Measurements from ENCODE around the gene SNAPC4. TPM values are rescaled to one million over a fixed set of nuclear protein-coding genes. Genes with fewer than 3 reads are reported as not detected.
"Not testable (repeated sequence)": the region's sequence is repeated elsewhere in the genome, so short reads cannot be mapped to it uniquely, and the experiment has no call there.

Gene SNAPC4
- total RNA-seq, 1 donor from 2014 or later, result 9.4 TPM

GRCh38 chr9:136431782-136432350, 31.9 kb upstream of the SNAPC4 start:
- Histone ChIP-seq H3K4me1 (no peaks in the 10 kb centered on the region), H3K27me3 (no peaks in the 10 kb centered on the region), H3K9me3 (no peaks in the 10 kb centered on the region), H3K4me3 (no peak overlapping the region), H3K27ac (no peak overlapping the region), H3K36me3 (peaks cover 24 to 37% of the 10 kb centered on the region in 2 donors)
- intact Hi-C loops (cut with DNase I), result no loop called here
- TF ChIP-seq, protein P1, sequence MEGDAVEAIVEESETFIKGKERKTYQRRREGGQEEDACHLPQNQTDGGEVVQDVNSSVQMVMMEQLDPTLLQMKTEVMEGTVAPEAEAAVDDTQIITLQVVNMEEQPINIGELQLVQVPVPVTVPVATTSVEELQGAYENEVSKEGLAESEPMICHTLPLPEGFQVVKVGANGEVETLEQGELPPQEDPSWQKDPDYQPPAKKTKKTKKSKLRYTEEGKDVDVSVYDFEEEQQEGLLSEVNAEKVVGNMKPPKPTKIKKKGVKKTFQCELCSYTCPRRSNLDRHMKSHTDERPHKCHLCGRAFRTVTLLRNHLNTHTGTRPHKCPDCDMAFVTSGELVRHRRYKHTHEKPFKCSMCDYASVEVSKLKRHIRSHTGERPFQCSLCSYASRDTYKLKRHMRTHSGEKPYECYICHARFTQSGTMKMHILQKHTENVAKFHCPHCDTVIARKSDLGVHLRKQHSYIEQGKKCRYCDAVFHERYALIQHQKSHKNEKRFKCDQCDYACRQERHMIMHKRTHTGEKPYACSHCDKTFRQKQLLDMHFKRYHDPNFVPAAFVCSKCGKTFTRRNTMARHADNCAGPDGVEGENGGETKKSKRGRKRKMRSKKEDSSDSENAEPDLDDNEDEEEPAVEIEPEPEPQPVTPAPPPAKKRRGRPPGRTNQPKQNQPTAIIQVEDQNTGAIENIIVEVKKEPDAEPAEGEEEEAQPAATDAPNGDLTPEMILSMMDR (IDR thresholded peaks at IDR 0.05), result no peak
- DNase-seq (ENCODE audit: low spot score in 2 of 2), result no peak

DNA sequence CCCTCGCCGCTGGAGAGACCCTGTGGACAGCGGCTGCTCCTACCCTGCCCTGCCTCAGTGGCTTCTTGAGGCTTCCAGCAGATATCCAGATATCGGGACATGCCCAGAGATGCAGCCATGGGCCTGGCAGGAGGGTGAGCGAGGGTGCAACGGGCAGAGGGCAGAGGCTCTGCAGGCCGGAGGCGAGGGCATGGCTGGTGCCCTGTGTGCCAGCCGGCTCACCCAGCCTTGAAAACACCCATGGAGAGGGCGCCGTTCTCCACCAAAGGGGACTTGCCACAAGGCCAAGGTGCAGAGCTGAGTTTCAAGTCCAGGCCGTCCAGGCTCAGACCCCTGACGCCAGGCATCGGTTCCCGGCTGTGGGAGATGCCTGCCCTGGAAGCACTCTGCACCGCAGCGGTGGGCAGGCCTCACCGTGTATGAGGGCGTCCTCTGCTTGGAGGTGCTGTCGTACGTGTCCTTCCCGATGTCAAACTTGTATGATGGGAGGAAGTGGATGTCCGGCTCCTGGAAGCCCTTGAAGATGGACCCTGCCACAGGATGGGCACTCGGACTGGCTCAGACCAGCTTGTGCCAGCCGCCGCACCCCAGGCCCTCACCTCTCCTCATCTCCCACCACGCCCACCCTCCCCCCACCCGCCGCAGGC, 30.7 kb upstream of the SNAPC4 start:
- intact Hi-C loops (cut with DNase I), result no loop called here
- no peaks in the 10 kb centered on the region for H3K4me1 ChIP-seq
- H3K27me3 ChIP-seq, result no peaks in the 10 kb centered on the region
- no peak overlapping the region for H3K27ac ChIP-seq
- H3K9me3 ChIP-seq, result no peaks in the 10 kb centered on the region
- no peak overlapping the region for H3K4me3 ChIP-seq
- DNase-seq (ENCODE audit: low spot score in 2 of 2), result no peak
- TF ChIP-seq, protein P1 (IDR thresholded peaks at IDR 0.05), result no peak
- peaks cover 24 to 37% of the 10 kb centered on the region in 2 donors for H3K36me3 ChIP-seq

DNA sequence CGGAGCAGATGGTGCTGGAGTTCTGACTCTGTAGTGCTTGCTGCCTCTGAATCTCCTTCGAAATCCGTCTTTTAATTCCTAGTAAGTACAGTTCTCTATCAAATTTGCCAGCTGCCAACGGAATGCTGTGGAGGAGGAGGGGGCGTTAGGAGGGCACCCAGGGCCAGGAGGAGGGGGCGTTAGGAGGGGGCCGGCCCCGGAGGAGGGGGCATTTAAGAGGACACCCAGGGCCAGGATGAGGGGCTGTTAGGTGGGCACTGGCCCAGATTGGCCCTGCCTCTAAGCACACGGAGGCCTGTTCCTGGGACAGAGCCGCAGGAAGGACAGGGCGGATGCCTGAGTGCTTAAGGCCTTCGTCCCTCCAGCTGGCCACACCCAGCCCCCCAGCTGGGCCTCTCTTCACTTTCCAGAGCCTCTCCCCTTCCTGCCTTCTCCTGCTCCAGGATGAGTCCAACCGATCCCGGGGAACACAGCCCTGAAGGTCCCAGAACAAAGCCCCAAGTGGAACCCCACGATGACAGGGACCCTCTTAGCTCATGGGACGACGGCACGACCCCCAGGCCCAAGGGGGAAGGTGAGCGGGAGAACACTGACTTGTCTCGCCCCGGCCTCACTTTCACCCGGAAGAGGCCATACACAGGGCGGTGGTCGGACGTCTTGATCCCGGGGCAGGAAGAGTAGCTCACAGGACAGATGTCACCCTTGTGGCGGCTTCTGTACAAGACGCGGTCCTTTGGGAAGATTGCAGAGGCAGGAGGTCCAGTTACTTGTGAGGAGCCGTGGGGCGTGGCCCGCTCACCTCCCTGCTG, 29.9 kb upstream of the SNAPC4 start:
- Histone ChIP-seq H3K27ac (no peak overlapping the region), H3K36me3 (peaks cover 24 to 33% of the 10 kb centered on the region in 2 donors), H3K27me3 (no peaks in the 10 kb centered on the region), H3K9me3 (no peaks in the 10 kb centered on the region), H3K4me3 (no peak overlapping the region), H3K4me1 (no peaks in the 10 kb centered on the region)
- intact Hi-C loops (cut with DNase I), result no loop called here
- TF ChIP-seq, protein P1 (IDR thresholded peaks at IDR 0.05), result no peak
- DNase-seq (ENCODE audit: low spot score in 2 of 2), result no peak

- no peaks in the 10 kb centered on the region for H3K9me3 ChIP-seq
- TF ChIP-seq, protein P1 (IDR thresholded peaks at IDR 0.05), result no peak
- no peak overlapping the region for H3K27ac ChIP-seq
- H3K27me3 ChIP-seq, result no peaks in the 10 kb centered on the region
- H3K36me3 ChIP-seq, result peaks cover 31 to 37% of the 10 kb centered on the region in 2 donors
- H3K4me3 ChIP-seq, result no peak overlapping the region
- H3K4me1 ChIP-seq, result no peaks in the 10 kb centered on the region
- DNase-seq (ENCODE audit: low spot score in 2 of 2), result no peak
- intact Hi-C loops (cut with DNase I), result no loop called here
These were observed 29.2 kb upstream of the SNAPC4 start for GRCh38 chr9:136429075-136429628.

GRCh38 chr9:136426787-136427186, 26.8 kb upstream of the SNAPC4 start:
- Histone ChIP-seq H3K4me1 (no peaks in the 10 kb centered on the region), H3K36me3 (peaks cover 49 to 51% of the 10 kb centered on the region in 2 donors), H3K27me3 (no peaks in the 10 kb centered on the region), H3K4me3 (no peak overlapping the region), H3K27ac (no peak overlapping the region), H3K9me3 (no peaks in the 10 kb centered on the region)
- TF ChIP-seq, protein P1 (IDR thresholded peaks at IDR 0.05), result no peak
- intact Hi-C loops (cut with DNase I), result no loop called here
- DNase-seq (ENCODE audit: low spot score in 2 of 2), result no peak

DNA sequence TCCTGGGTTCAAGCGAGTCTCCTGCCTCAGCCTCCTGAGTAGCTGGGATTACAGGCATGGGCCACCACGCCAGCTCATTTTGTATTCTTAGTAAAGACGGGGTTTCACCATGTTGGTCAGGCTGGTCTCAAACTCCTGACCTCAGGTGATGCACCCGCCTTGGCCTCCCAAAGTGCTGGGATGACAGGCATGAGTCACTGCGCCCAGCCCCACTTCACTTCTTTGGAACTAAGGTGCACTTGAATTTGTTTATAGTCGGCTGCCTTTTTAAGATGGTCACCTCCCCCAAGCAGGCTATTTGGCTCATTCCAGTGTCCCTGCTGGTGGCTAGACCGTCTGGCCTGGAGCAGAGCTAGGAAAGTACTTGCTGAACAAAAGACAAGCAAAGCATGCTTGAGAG, 25.4 kb upstream of the SNAPC4 start:
- not testable (repeated sequence) for H3K4me3 ChIP-seq; H3K4me1 ChIP-seq; H3K9me3 ChIP-seq; DNase-seq (ENCODE audit: low spot score in 2 of 2); H3K27me3 ChIP-seq; H3K27ac ChIP-seq
- intact Hi-C loops (cut with DNase I), result loop anchor here (2.0 kb wide), 1 partner anchor 13 kb away; the partner anchor contains the start of gene INPP5E
- H3K36me3 ChIP-seq, result peaks cover 58 to 59% of the 10 kb centered on the region in 2 donors
